Activated T-cell treated with anti-CD3 and anti-CD28 coated beads, Interleukin-2, amount 50 U/mL, for 24 hours (primary cell): ENCODE results near the gene F7.

Experiments used
- DNase-seq: peaks from one replicate; pipeline ENCODE4 v3.0.0-alpha.2; 2020
- H3K27ac Mint-ChIP-seq: 2 replicates; pipeline ENCODE4 v1.8.0; 2020; ENCODE audit warnings: mild to moderate bottlenecking, mixed read lengths
- H3K27me3 Mint-ChIP-seq: 2 replicates; pipeline ENCODE4 v1.8.0; 2020; ENCODE audit warnings: mixed read lengths
- H3K36me3 Mint-ChIP-seq: 2 replicates; pipeline ENCODE4 v1.8.0; 2020; ENCODE audit warnings: low read depth, mixed read lengths
- H3K4me1 Mint-ChIP-seq: 2 replicates; pipeline ENCODE4 v1.8.0; 2020; ENCODE audit warnings: low read depth, mixed read lengths
- H3K4me3 Mint-ChIP-seq: 2 replicates; pipeline ENCODE4 v1.8.0; 2020; ENCODE audit warnings: mild to moderate bottlenecking, moderate library complexity, mixed read lengths
- H3K9me3 Mint-ChIP-seq: 2 replicates; pipeline ENCODE4 v1.8.0; 2020; ENCODE audit warnings: mixed read lengths

The F7 gene

DNA sequence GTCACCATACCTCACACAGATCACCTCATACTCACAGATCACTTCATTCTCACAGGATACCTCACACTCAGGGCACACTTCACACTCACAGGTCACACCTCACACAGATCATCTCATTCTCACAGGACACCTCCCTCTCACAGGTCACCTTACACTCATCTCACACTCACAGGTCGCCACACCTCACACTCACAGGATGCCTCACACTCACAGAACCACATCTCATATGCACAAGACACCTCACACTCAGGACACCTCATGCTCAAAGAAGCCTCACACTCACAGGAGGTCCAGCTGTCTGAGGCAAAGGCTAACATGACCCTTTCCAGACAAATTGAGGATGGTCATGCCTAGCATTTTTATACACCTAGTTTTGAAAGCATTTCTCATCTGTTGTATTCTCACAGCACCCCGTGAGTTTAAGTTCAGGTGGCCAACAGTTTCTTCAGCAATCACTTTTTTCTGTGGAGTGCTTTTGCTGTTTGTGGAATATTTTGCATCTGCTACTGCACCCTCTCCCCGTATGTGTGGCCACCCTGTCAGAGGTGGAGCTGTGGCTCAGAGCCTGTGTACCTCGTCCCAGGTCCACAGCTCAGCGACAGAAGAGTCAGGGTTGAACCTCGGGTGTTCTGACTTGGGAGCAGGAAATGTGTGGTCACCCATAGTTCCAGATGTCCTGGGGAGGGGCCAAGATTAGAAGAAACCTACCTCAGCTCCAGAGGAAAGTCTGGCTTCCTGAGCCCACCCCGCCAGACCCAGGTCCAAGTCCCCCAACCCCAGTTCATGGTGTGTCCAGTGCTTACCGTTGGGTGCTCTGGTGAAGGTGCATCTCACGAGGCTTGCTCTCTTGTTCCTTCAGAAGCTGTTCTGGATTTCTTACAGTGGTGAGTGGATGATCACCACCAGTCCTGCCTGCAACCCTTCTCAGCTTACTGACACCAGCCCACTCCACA, 7.6 kb downstream of the F7 start:
- peaks cover 6% of the 10 kb centered on the region for H3K27me3 Mint-ChIP-seq
- DNase-seq, result peak; percentile 21
- H3K4me3 Mint-ChIP-seq, result no peak overlapping the region
- no peak overlapping the region for H3K27ac Mint-ChIP-seq
- H3K36me3 Mint-ChIP-seq, result no peaks in the 10 kb centered on the region
- H3K4me1 Mint-ChIP-seq, result peaks cover 2% of the 10 kb centered on the region
- no peaks in the 10 kb centered on the region for H3K9me3 Mint-ChIP-seq

- peaks cover 6% of the 10 kb centered on the region for H3K27me3 Mint-ChIP-seq
- H3K9me3 Mint-ChIP-seq, result no peaks in the 10 kb centered on the region
- no peak overlapping the region for H3K27ac Mint-ChIP-seq
Measured at GRCh38 chr13:113113846-113114271, 8.3 kb downstream of the F7 start.

GRCh38 chr13:113114511-113115362, 9.1 kb downstream of the F7 start:
- no peak overlapping the region for H3K27ac Mint-ChIP-seq
- H3K27me3 Mint-ChIP-seq, result peaks cover 2% of the 10 kb centered on the region
- no peak overlapping the region for H3K4me3 Mint-ChIP-seq
- no peaks in the 10 kb centered on the region for H3K9me3 Mint-ChIP-seq
- H3K4me1 Mint-ChIP-seq, result peaks cover 2% of the 10 kb centered on the region
- H3K36me3 Mint-ChIP-seq, result no peaks in the 10 kb centered on the region
- peak; percentile 27 for DNase-seq

More at GRCh38 chr13:113113846-113114271, 8.3 kb downstream of the F7 start:
- Mint-ChIP-seq H3K36me3 (no peaks in the 10 kb centered on the region), H3K4me3 (no peak overlapping the region), H3K4me1 (peaks cover 2% of the 10 kb centered on the region)
- peak; percentile 22 for DNase-seq

DNA sequence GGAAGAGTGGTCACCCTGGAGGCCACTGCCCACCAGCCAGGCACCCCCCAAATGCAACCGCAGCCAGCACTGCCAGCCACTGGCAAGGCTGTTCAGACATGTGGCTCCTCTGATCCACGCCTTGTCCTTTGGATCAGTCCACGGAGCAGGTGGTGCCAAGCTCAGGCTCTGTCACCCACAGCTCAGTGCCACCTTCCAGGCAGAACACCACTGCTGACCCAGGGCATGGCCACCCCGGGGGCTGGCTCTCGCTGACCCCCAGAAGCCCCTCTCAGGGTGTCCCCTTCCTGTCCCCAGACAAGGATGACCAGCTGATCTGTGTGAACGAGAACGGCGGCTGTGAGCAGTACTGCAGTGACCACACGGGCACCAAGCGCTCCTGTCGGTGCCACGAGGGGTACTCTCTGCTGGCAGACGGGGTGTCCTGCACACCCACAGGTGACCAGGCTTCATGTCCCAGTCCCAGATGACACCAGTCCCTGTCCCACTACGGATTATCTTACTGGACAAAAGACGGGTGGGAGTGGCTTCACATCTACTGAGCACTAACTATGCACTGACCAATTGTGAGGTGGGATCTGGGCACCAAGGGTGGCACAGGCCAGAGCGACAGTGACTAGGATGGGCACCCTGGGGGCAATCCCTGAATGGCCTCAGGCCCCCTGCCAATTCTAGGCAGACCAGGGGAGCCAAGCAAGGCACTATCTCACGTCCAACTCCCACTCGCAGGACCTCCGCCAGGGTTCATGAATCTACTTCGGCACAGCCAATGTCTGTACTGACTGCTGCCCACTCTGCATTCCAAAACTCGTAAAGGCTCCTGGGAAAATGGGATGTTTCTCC, 10.0 kb downstream of the F7 start:
- Mint-ChIP-seq H3K9me3 (no peaks in the 10 kb centered on the region), H3K36me3 (no peaks in the 10 kb centered on the region), H3K27me3 (peaks cover 2% of the 10 kb centered on the region), H3K4me3 (no peak overlapping the region), H3K27ac (no peak overlapping the region), H3K4me1 (peaks cover 2% of the 10 kb centered on the region)
- DNase-seq, result peak; percentile 21

DNA sequence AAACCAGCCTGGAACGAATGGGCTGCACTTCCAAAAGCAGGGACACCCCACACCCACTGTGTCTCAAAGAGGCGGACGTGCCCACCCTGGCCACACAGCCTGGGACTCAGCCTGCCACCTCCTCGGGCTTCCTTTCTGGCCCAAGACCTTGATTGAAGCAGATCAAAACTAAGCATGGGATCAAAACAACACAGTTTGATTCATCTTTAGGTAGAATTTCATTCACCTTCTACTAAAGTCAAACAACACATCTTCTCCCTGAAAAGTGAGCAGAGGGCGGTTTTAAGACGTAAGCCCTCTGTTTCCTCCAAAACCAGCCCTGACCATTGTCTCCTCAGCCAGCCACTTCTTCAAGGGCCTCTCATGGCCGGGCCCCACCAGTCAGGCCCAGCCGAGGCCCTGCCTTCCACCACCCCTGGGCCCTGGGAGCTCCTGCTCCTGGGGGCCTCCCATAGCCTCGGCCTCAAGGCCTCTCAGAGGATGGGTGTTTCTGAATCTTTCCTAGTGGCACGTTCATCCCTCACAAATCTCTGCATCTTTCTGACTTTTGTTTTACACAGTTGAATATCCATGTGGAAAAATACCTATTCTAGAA, 10.7 kb downstream of the F7 start:
- Mint-ChIP-seq H3K27ac (no peak overlapping the region), H3K4me3 (no peak overlapping the region)

DNA sequence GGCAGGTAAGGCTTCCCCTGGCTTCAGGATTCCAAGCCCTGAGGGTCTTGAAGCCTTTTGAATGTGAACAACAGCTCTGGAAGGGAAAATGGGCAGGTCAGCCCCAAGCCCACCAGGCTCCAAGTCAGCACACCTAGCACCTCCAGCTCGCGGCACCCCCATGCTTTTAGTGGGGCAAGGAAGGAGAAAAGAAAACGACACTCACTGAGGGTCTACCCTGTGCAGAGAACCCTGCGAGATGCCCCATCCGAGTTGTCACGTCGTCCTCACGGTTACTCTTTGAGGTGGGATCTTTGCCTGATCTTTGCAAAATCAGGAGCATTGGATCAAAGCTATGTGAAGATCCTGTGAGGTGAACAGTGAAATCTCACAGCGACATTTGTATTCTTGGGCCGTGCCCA, 11.3 kb downstream of the F7 start:
- Mint-ChIP-seq H3K27me3 (no peaks in the 10 kb centered on the region), H3K27ac (no peak overlapping the region), H3K4me1 (no peaks in the 10 kb centered on the region), H3K9me3 (no peaks in the 10 kb centered on the region), H3K36me3 (no peaks in the 10 kb centered on the region), H3K4me3 (no peak overlapping the region)
- peak; percentile 11 for DNase-seq

More for the DNA sequence above, 10.7 kb downstream of the F7 start:
- no peaks in the 10 kb centered on the region for H3K9me3 Mint-ChIP-seq
- H3K27me3 Mint-ChIP-seq, result no peaks in the 10 kb centered on the region
- no peak for DNase-seq
- H3K4me1 Mint-ChIP-seq, result no peaks in the 10 kb centered on the region
- H3K36me3 Mint-ChIP-seq, result no peaks in the 10 kb centered on the region

GRCh38 chr13:113117335-113117872, 11.8 kb downstream of the F7 start:
- H3K9me3 Mint-ChIP-seq, result no peaks in the 10 kb centered on the region
- H3K27ac Mint-ChIP-seq, result no peak overlapping the region
- no peaks in the 10 kb centered on the region for H3K27me3 Mint-ChIP-seq
- peak; percentile 11 for DNase-seq
- no peak overlapping the region for H3K4me3 Mint-ChIP-seq
- no peaks in the 10 kb centered on the region for H3K36me3 Mint-ChIP-seq
- H3K4me1 Mint-ChIP-seq, result no peaks in the 10 kb centered on the region

DNA sequence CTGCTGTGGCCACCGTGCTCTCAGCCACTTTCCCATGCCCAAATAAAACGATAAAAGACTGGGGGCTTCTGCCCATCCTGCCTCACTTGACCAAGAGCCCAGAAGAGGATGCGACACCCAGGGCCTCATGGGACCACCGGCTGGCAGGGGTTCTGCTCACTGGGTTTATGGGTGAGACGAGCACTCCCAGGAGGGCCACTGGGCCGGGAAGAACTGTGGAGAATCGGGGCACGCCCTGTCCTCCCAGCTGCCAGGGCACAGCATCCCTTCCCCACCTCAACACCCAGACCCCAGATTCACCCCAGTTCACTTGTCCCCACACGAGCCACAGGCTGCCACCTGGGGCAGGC, 12.3 kb downstream of the F7 start:
- Mint-ChIP-seq H3K27me3 (no peaks in the 10 kb centered on the region), H3K9me3 (no peaks in the 10 kb centered on the region), H3K27ac (no peak overlapping the region), H3K4me1 (no peaks in the 10 kb centered on the region), H3K36me3 (no peaks in the 10 kb centered on the region), H3K4me3 (no peak overlapping the region)
- DNase-seq, result peak; percentile 19

DNA sequence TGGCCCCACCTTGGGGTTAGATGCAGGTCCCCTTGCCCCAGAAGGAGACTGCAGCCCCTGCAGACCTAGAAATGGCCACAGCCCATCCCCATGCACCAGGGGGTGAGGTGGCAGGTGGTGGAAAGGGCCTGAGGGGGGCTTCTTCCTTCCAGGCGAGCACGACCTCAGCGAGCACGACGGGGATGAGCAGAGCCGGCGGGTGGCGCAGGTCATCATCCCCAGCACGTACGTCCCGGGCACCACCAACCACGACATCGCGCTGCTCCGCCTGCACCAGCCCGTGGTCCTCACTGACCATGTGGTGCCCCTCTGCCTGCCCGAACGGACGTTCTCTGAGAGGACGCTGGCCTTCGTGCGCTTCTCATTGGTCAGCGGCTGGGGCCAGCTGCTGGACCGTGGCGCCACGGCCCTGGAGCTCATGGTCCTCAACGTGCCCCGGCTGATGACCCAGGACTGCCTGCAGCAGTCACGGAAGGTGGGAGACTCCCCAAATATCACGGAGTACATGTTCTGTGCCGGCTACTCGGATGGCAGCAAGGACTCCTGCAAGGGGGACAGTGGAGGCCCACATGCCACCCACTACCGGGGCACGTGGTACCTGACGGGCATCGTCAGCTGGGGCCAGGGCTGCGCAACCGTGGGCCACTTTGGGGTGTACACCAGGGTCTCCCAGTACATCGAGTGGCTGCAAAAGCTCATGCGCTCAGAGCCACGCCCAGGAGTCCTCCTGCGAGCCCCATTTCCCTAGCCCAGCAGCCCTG, 12.8 kb downstream of the F7 start:
- H3K36me3 Mint-ChIP-seq, result no peaks in the 10 kb centered on the region
- no peaks in the 10 kb centered on the region for H3K27me3 Mint-ChIP-seq
- no peak overlapping the region for H3K27ac Mint-ChIP-seq
- peak; percentile 3 for DNase-seq
- H3K9me3 Mint-ChIP-seq, result no peaks in the 10 kb centered on the region
- no peak overlapping the region for H3K4me3 Mint-ChIP-seq
- H3K4me1 Mint-ChIP-seq, result no peaks in the 10 kb centered on the region

- Mint-ChIP-seq H3K4me1 (no peaks in the 10 kb centered on the region), H3K27ac (no peak overlapping the region), H3K27me3 (no peaks in the 10 kb centered on the region), H3K4me3 (no peak overlapping the region), H3K9me3 (no peaks in the 10 kb centered on the region), H3K36me3 (no peaks in the 10 kb centered on the region)
- peak; percentile 17 for DNase-seq
Measured at GRCh38 chr13:113119166-113119821, 13.7 kb downstream of the F7 start.

DNA sequence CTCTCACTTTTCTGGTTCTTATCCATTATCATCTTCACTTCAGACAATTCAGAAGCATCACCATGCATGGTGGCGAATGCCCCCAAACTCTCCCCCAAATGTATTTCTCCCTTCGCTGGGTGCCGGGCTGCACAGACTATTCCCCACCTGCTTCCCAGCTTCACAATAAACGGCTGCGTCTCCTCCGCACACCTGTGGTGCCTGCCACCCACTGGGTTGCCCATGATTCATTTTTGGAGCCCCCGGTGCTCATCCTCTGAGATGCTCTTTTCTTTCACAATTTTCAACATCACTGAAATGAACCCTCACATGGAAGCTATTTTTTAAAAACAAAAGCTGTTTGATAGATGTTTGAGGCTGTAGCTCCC, 14.2 kb downstream of the F7 start:
- no peak overlapping the region for H3K27ac Mint-ChIP-seq
- no peaks in the 10 kb centered on the region for H3K27me3 Mint-ChIP-seq
- peak; percentile 13 for DNase-seq
- H3K36me3 Mint-ChIP-seq, result no peaks in the 10 kb centered on the region
- no peaks in the 10 kb centered on the region for H3K4me1 Mint-ChIP-seq
- no peaks in the 10 kb centered on the region for H3K9me3 Mint-ChIP-seq
- H3K4me3 Mint-ChIP-seq, result no peak overlapping the region

DNA sequence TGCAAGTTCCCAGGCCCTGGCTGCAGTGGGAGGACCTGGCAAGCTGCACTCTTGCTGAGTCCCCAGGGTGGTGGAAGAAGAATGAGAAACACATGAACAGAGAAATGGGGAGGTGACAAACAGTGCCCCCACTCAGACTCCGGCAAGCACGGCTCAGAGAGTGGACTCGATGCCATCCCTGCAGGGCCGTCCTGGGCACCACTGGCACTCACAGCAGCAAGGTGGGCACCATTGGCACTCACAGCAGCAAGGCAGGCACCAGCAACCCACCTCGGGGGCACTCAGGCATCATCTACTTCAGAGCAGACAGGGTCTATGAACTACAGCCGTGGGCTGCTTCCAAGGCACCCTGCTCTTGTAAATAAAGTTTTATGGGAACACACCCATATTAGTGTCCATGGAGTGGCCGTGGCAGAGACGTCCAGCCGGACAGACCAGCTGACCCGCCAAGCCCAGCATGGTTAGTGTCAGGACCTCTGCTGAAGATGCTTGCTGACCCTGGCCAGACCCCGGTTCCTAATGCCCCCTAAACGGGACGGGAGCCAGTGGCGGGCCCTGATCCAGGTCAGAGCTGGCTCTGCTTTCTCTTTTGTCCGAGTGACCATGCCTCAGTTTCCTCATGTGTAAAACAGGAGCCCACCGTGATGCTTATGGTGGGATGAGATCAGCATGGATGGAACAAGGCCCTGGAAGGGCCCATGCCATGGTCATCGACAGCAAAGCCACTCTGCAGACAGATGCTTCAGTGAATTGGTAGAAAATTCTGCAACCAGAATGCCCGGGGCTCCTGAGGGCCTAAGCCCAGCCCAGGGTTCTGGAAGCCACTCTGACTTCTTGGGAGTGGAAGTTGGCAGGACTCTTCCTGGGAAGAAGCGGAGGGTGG, 14.9 kb downstream of the F7 start:
- no peak overlapping the region for H3K27ac Mint-ChIP-seq
- H3K9me3 Mint-ChIP-seq, result no peaks in the 10 kb centered on the region
- no peaks in the 10 kb centered on the region for H3K36me3 Mint-ChIP-seq
- peak; percentile 18 for DNase-seq
- H3K27me3 Mint-ChIP-seq, result peaks cover 2% of the 10 kb centered on the region
- H3K4me1 Mint-ChIP-seq, result no peaks in the 10 kb centered on the region
- H3K4me3 Mint-ChIP-seq, result no peak overlapping the region
